OCI-LY7 (cell line): ENCODE data around the gene HOXB8. TPM values are rescaled to one million over a fixed set of nuclear protein-coding genes. Genes with fewer than 3 reads are reported as not detected.

Source experiments
- BruUV-seq: library from RNA; stranded (reverse); fragments of 400-500 nt; replicated peaks from 2 replicates; lab custom pipeline; 2021; lab: Mats Ljungman, UMichigan
- CTCF ChIA-PET: fragments of 300-600 bp; sonication (Branson Sonifier 250); formaldehyde crosslinking; loops from one replicate; lab custom pipeline; 2022; ENCODE audit warnings: antibody characterized with exemption; ENCODE audit not compliant: unreplicated experiment; lab: Charles Lee
- POLR2A ChIA-PET: fragments of 300-600 bp; sonication (Branson Sonifier 250); formaldehyde crosslinking; loops from one replicate; lab custom pipeline; 2022; ENCODE audit warnings: antibody characterized with exemption; lab: Charles Lee
- DNase-seq: peaks from one replicate; pipeline ENCODE4 v3.0.0-alpha.2; 2015; ENCODE audit warnings: low spot score
- H2AFZ ChIP-seq: fragments of 200-600 bp; sonication (generic), shearing (Covaris generic); 2 replicates; pipeline ENCODE4 v1.6.1; 2014; ENCODE audit warnings: mild to moderate bottlenecking, antibody characterized with exemption, low read length, moderate library complexity
- H3K27ac ChIP-seq: fragments of 200-600 bp; sonication (generic); 2 replicates; pipeline ENCODE4 v1.5.1; 2014; ENCODE audit warnings: mixed run types, low read depth, mild to moderate bottlenecking, moderate library complexity, low read length, inconsistent platforms; ENCODE audit not compliant: poor library complexity, severe bottlenecking
- H3K36me3 ChIP-seq: fragments of 200-600 bp; sonication (generic); 2 replicates; pipeline ENCODE4 v1.6.1; 2014; ENCODE audit warnings: mild to moderate bottlenecking, antibody characterized with exemption, low read length, moderate library complexity, mixed read lengths; ENCODE audit not compliant: insufficient read depth
- H3K4me1 ChIP-seq: fragments of 200-600 bp; sonication (generic); 2 replicates; pipeline ENCODE4 v1.5.1; 2014; ENCODE audit warnings: mild to moderate bottlenecking, low read length; ENCODE audit not compliant: insufficient read depth, poor library complexity, severe bottlenecking
- H3K4me2 ChIP-seq: fragments of 200-600 bp; sonication (generic); 2 replicates; pipeline ENCODE4 v1.6.1; 2014; ENCODE audit warnings: mild to moderate bottlenecking, low read length
- H3K4me3 ChIP-seq: fragments of 200-600 bp; sonication (generic); 2 replicates; pipeline ENCODE4 v1.5.1; 2014; ENCODE audit warnings: mild to moderate bottlenecking, low read depth, low read length; ENCODE audit not compliant: poor library complexity, severe bottlenecking
- H3K79me2 ChIP-seq: fragments of 200-600 bp; sonication (generic); 2 replicates; pipeline ENCODE4 v1.6.1; 2016; ENCODE audit warnings: low read depth, mild to moderate bottlenecking, low read length, moderate library complexity, mixed read lengths; ENCODE audit not compliant: insufficient read depth
- H3K9me2 ChIP-seq: fragments of 200-600 bp; sonication (generic); 2 replicates; pipeline ENCODE4 v1.6.1; 2016; ENCODE audit warnings: mild to moderate bottlenecking, low read length, mixed read lengths; ENCODE audit not compliant: insufficient read depth
- H3K9me3 ChIP-seq: fragments of 200-600 bp; sonication (generic); 2 replicates; pipeline ENCODE4 v1.6.1; 2014; ENCODE audit warnings: mild to moderate bottlenecking, mixed run types, low read length, mixed read lengths
- H4K20me1 ChIP-seq: fragments of 200-600 bp; sonication (generic); 2 replicates; pipeline ENCODE4 v1.6.1; 2014; ENCODE audit warnings: mild to moderate bottlenecking, antibody characterized with exemption, low read length, moderate library complexity, mixed read lengths; ENCODE audit not compliant: insufficient read depth
- CTCF ChIP-seq: fragments of 200-600 bp; sonication (generic); conservative IDR thresholded peaks from 2 replicates; pipeline ENCODE4 v1.5.1; 2014; ENCODE audit warnings: mild to moderate bottlenecking, antibody characterized with exemption, low read length, moderate library complexity, mixed read lengths
- EZH2phosphoT487 ChIP-seq: fragments of 200-600 bp; sonication (generic); IDR thresholded peaks from 2 replicates; pipeline ENCODE4 v1.6.1; 2018; ENCODE audit warnings: low read depth, borderline replicate concordance, mild to moderate bottlenecking, mixed run types, antibody characterized with exemption, low read length, moderate library complexity, mixed read lengths
- intact Hi-C: fragments of 100-400 bp; cut with micrococcal nuclease; formaldehyde crosslinking; loops from one replicate; pipeline ENCODE4 v1.10.0; 2022; ENCODE audit not compliant: unreplicated experiment
- total RNA-seq, 2 experiments: library from RNA; depleted of rRNA in 1 of 2; stranded (reverse); fragments of >200 nt in 1 of 2; shearing (Covaris generic) in 1 of 2; gene quantifications; 2 replicates each; pipeline ENCODE4 v1.2.3, GENCODE V29; 2014 to 2022

Gene HOXB8
- total RNA-seq, 2 experiments from 2014 or later, result not detected

GRCh38 chr17:48579760-48580554 is 35.1 kb downstream of the HOXB8 start:
- Histone ChIP-seq H2AFZ (no peak overlapping the region), H3K4me1 (peaks cover 21% of the 10 kb centered on the region), H3K4me3 (no peak overlapping the region), H4K20me1 (no peaks in the 10 kb centered on the region), H3K9me2 (no peaks in the 10 kb centered on the region), H3K9me3 (no peaks in the 10 kb centered on the region), H3K27ac (no peak overlapping the region), H3K79me2 (peaks cover 6% of the 10 kb centered on the region; the same call in 1 of the 2 replicates), H3K36me3 (peaks cover 5% of the 10 kb centered on the region; the same call in 1 of the 2 replicates), H3K4me2 (no peak overlapping the region)
- intact Hi-C loops, result no loop called here
- ChIA-PET CTCF (no interaction called here), POLR2A (interaction anchor here (0.6 kb wide), 1 partner anchor 137 kb away, joined by 4 read pairs; no protein-coding TSS in a partner anchor)
- DNase-seq, result no peak
- TF ChIP-seq EZH2phosphoT487, result no peak
- no peak for TF ChIP-seq CTCF
- BruUV-seq, result no TSS peak

GRCh38 chr17:48579471-48579759 is 35.7 kb downstream of the HOXB8 start:
- H3K4me3 ChIP-seq, result peak overlapping the region; percentile 85
- intact Hi-C loops, result no loop called here
- no peaks in the 10 kb centered on the region for H3K9me2 ChIP-seq
- DNase-seq, result no peak
- peaks cover 19% of the 10 kb centered on the region for H3K4me1 ChIP-seq
- H3K36me3 ChIP-seq, result peaks cover 5% of the 10 kb centered on the region; the same call in 1 of the 2 replicates
- H3K27ac ChIP-seq, result no peak overlapping the region
- no peak for TF ChIP-seq EZH2phosphoT487
- TF ChIP-seq CTCF, result no peak
- ChIA-PET CTCF (no interaction called here), POLR2A (no interaction called here)
- no TSS peak for BruUV-seq
- H3K9me3 ChIP-seq, result no peaks in the 10 kb centered on the region
- peak overlapping the region; percentile 85 for H3K4me2 ChIP-seq
- H4K20me1 ChIP-seq, result no peaks in the 10 kb centered on the region
- H2AFZ ChIP-seq, result no peak overlapping the region
- H3K79me2 ChIP-seq, result peaks cover 6% of the 10 kb centered on the region; the same call in 1 of the 2 replicates
